ENCODE data around the gene KRABD2.
A peak's percentile ranks its signal among the peaks of the same experiment; 100 is the strongest.
"Not testable (repeated sequence)": the region's sequence is repeated elsewhere in the genome, so short reads cannot be mapped to it uniquely, and the experiment has no call there.

The KRABD2 gene

DNA sequence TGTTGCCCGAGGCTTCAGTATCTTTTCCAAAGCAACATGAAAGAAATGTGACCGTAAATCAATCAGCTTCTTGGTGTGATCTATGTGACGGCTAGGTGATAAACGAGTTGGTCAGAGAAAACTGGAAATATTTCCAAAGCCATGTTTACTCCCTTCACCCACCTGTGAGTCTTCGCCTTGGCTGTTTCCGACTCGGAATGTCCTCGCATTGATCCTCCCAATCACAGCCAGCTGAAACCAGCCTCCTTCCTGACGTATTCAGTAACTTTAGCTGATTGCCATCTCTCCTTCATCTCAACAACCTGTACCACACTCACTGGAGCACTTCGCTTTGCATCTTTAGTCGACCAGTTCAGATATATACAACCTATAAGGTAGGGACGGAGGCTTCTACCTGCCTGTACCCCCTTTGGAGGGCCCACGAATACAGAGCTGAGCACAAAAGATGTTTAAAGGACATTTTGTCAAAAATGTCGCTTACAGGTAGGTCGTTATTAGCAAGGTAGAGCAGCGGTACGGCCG, 705 bp downstream of the KRABD2 start:
- H3K4me3 ChIP-seq: peak overlapping the region; percentile 60 to 81
- TF ChIP-seq, protein P1, sequence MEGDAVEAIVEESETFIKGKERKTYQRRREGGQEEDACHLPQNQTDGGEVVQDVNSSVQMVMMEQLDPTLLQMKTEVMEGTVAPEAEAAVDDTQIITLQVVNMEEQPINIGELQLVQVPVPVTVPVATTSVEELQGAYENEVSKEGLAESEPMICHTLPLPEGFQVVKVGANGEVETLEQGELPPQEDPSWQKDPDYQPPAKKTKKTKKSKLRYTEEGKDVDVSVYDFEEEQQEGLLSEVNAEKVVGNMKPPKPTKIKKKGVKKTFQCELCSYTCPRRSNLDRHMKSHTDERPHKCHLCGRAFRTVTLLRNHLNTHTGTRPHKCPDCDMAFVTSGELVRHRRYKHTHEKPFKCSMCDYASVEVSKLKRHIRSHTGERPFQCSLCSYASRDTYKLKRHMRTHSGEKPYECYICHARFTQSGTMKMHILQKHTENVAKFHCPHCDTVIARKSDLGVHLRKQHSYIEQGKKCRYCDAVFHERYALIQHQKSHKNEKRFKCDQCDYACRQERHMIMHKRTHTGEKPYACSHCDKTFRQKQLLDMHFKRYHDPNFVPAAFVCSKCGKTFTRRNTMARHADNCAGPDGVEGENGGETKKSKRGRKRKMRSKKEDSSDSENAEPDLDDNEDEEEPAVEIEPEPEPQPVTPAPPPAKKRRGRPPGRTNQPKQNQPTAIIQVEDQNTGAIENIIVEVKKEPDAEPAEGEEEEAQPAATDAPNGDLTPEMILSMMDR (IDR thresholded peaks at IDR 0.05): no peak
- DNase-seq (ENCODE audit: low spot score): no peak
- H3K9me3 ChIP-seq: no peaks in the 10 kb centered on the region
- H3K27me3 ChIP-seq: no peaks in the 10 kb centered on the region
- H3K36me3 ChIP-seq: peaks cover 40% of the 10 kb centered on the region
- H3K4me1 ChIP-seq: peaks cover 3 to 23% of the 10 kb centered on the region in 2 donors
- H3K27ac ChIP-seq: peak overlapping the region; percentile 80 to 94

DNA sequence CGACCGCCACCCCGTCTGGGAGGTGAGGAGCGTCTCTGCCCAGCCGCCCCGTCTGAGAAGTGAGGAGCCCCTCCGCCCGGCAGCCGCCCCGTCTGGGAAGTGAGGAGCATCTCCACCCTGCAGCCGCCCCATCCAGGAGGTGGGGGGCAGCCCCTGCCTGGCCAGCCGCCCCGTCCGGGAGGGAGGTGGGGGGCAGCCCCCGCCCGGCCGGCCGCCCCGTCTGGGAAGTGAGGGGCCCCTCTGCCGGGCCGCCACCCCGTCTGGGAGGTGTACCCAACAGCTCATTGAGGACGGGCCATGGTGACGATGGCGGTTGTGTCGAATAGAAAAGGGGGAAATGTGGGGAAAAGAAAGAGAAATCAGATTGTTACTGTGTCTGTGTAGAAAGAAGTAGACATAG, 2.6 kb downstream of the KRABD2 start:
- DNase-seq (ENCODE audit: low spot score); H3K27ac ChIP-seq; H3K9me3 ChIP-seq; H3K4me3 ChIP-seq; H3K27me3 ChIP-seq: not testable (repeated sequence)
- Histone ChIP-seq H3K36me3 (peaks cover 39% of the 10 kb centered on the region), H3K4me1 (peaks cover 3 to 12% of the 10 kb centered on the region in 2 donors)

DNA sequence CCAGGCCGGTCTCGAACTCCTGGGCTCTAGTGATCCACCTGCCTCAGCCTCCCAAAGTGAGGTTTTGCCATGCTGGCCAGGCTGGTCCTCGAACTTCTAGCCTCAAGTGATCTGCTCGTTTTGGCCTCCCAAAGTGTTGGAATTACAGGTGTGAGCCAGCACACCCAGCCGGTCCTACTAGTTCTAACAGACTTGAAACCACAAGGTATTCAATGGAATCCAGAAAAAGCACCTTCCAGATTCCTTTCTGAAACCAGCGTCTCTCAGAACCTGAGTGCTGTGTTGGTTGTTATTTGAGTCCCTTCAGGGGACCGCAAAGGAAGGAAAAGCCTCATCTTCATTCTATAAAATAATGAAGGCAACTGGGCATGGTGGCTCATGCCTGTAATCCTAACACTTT, 4.1 kb downstream of the KRABD2 start:
- H3K27me3 ChIP-seq: no peaks in the 10 kb centered on the region
- peaks cover 28% of the 10 kb centered on the region for H3K36me3 ChIP-seq
- no peak overlapping the region for H3K27ac ChIP-seq

DNA sequence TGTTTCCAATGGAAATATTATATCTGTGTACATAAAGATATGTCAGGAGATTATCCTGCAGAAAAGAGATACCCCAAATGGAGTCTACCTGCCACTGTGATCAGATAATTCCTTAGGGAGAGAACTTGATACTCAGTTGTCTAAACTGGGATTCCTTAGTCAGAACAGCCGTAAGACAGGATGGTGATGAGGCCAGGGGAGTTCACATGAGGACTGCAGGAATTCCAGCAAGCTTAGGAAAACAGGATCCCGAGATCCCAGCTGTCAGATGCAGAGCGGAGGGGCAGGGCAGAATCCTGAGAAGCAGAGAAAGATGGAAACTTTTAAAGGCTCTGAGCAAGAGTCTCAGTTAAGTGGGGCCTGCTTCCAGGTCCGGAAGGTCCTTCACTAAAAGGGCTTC, 4.7 kb downstream of the KRABD2 start:
- Histone ChIP-seq H3K27me3 (no peaks in the 10 kb centered on the region), H3K4me1 (peaks cover 2 to 15% of the 10 kb centered on the region in 2 donors), H3K4me3 (no peak overlapping the region), H3K36me3 (peaks cover 22% of the 10 kb centered on the region), H3K27ac (no peak overlapping the region), H3K9me3 (no peaks in the 10 kb centered on the region)
- TF ChIP-seq, protein P1 (IDR thresholded peaks at IDR 0.05): no peak
- no peak for DNase-seq (ENCODE audit: low spot score)

More for the DNA sequence above, 4.1 kb downstream of the KRABD2 start:
- no peaks in the 10 kb centered on the region for H3K9me3 ChIP-seq
- H3K4me1 ChIP-seq: peaks cover 3 to 12% of the 10 kb centered on the region in 2 donors
- TF ChIP-seq, protein P1 (IDR thresholded peaks at IDR 0.05): no peak
- DNase-seq (ENCODE audit: low spot score): no peak
- no peak overlapping the region for H3K4me3 ChIP-seq

DNA sequence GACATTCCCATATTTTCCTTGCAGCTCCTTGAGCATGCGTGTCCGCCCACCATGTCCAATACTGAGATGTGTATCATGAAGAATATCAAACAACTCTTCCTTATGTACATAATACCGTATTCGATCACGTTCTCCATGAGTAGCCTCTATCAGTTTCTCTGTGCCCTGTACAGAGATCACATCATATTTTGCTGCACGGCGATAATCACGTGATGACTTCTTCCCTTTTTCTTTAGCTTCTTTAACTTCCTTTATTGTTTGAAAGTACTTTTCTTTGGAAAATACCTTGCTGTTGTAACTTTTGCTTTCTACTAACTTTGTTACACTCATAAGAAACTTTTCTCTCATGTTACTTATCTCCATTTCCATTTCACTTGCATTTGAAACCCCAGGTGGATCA, 6.6 kb downstream of the KRABD2 start:
- Histone ChIP-seq H3K27ac (no peak overlapping the region), H3K4me1 (peaks cover 0 to 23% of the 10 kb centered on the region in 2 donors), H3K4me3 (no peak overlapping the region), H3K36me3 (peaks cover 21% of the 10 kb centered on the region), H3K9me3 (no peaks in the 10 kb centered on the region), H3K27me3 (no peaks in the 10 kb centered on the region)
- TF ChIP-seq, protein P1 (IDR thresholded peaks at IDR 0.05): no peak
- DNase-seq (ENCODE audit: low spot score): no peak

DNA sequence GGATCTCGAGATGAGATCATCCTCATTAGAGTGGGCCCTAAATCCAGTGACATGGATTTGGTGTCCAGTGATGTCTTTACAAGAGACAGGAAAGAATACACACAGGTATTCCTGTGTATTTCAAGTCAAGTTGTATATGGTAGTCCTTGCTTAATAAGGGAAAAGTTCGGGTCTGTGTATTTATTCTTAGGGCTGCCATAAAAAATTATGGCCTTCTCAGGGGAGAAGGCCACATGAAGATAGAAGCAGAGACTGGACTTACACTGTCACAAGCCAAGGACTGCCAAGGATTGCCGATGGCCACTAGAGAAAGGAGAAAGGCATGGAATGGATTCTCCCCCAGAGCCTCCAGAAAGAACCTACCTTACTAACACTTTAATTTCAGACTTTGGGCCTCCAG, 8.3 kb downstream of the KRABD2 start:
- no peaks in the 10 kb centered on the region for H3K27me3 ChIP-seq
- H3K36me3 ChIP-seq: peaks cover 28% of the 10 kb centered on the region
- TF ChIP-seq, protein P1 (IDR thresholded peaks at IDR 0.05): no peak
- H3K4me3 ChIP-seq: no peak overlapping the region
- peak overlapping the region in 1 of 2 donors; percentile 11 for H3K27ac ChIP-seq
- no peaks in the 10 kb centered on the region for H3K9me3 ChIP-seq
- DNase-seq (ENCODE audit: low spot score): no peak
- peaks cover 0 to 28% of the 10 kb centered on the region in 2 donors for H3K4me1 ChIP-seq

Data from right atrium auricular region (tissue), 2 donors.